SJSA1 (cell line): ENCODE results near the gene NHERF2. TPM values are rescaled to one million over a fixed set of nuclear protein-coding genes. Genes with fewer than 3 reads are reported as not detected.

Experiments
- total RNA-seq: library from RNA; depleted of rRNA; stranded (reverse); fragments of >200 nt; shearing (Covaris generic); gene quantifications from 2 replicates; pipeline ENCODE4 v1.2.3, GENCODE V29; 2014; rRNA removed

The NHERF2 gene
- total RNA-seq, 1 experiment from 2014 or later: 50.2 TPM

Other genes with a start within 250 kb of the NHERF2 start
- gene SPSB3, start 244.3 kb upstream of the NHERF2 start, total RNA-seq: 19.9 and 21.1 TPM in 2 replicates
- 117 and 127 TPM in 2 replicates for gene NUBP2, start 243.9 kb upstream of the NHERF2 start, total RNA-seq
- not detected in 2 replicates for gene IGFALS, start 233.2 kb upstream of the NHERF2 start, total RNA-seq
- 22.2 and 65.3 TPM in 2 replicates for gene HAGH, start 200.1 kb upstream of the NHERF2 start, total RNA-seq
- 38.8 and 90.3 TPM in 2 replicates for gene FAHD1, start 199.7 kb upstream of the NHERF2 start, total RNA-seq
- gene MEIOB, start 154.7 kb upstream of the NHERF2 start, total RNA-seq: not detected in 2 replicates
- gene HS3ST6, start 108.5 kb upstream of the NHERF2 start, total RNA-seq: not detected in 2 replicates
- 13.9 and 21.3 TPM in 2 replicates for gene MSRB1, start 83.7 kb upstream of the NHERF2 start, total RNA-seq
- gene RPL3L, start 72.2 kb upstream of the NHERF2 start, total RNA-seq: not detected in 2 replicates
- gene NDUFB10, start 67.4 kb upstream of the NHERF2 start, total RNA-seq: 273 and 292 TPM in 2 replicates
- 2,199 and 2,611 TPM in 2 replicates for gene RPS2, start 62.1 kb upstream of the NHERF2 start, total RNA-seq
- not detected in 2 replicates for gene RNF151, start 60.0 kb upstream of the NHERF2 start, total RNA-seq
- 68.0 and 156 TPM in 2 replicates for gene TBL3, start 54.8 kb upstream of the NHERF2 start, total RNA-seq
- 0.16 TPM in 1 of 2 replicates, not detected in the other for gene NOXO1, start 45.4 kb upstream of the NHERF2 start, total RNA-seq
- gene GFER, start 42.7 kb upstream of the NHERF2 start, total RNA-seq: 26.9 and 31.8 TPM in 2 replicates
- gene SYNGR3, start 36.9 kb upstream of the NHERF2 start, total RNA-seq: 1.8 and 7.3 TPM in 2 replicates
- 13.5 and 20.4 TPM in 2 replicates for gene ZNF598, start 17.1 kb upstream of the NHERF2 start, total RNA-seq
- gene NPW, start 7.1 kb upstream of the NHERF2 start, total RNA-seq: not detected in 2 replicates
- 33.9 and 59.3 TPM in 2 replicates for gene NTHL1, start 20.9 kb downstream of the NHERF2 start, total RNA-seq
- gene TSC2, start 21.1 kb downstream of the NHERF2 start, total RNA-seq: 36.9 and 51.9 TPM in 2 replicates
- 60.4 and 97.9 TPM in 2 replicates for gene PKD1, start 109.0 kb downstream of the NHERF2 start, total RNA-seq
- 0.16 TPM in 1 of 2 replicates, not detected in the other for gene RAB26, start 121.7 kb downstream of the NHERF2 start, total RNA-seq
- gene TRAF7, start 128.9 kb downstream of the NHERF2 start, total RNA-seq: 26.4 and 39.5 TPM in 2 replicates
- not detected in 2 replicates for gene CASKIN1, start 169.7 kb downstream of the NHERF2 start, total RNA-seq
- 25.3 and 34.1 TPM in 2 replicates for gene MLST8, start 178.6 kb downstream of the NHERF2 start, total RNA-seq
- gene BRICD5, start 184.0 kb downstream of the NHERF2 start, total RNA-seq: 0.88 and 4.6 TPM in 2 replicates
- gene PGP, start 187.9 kb downstream of the NHERF2 start, total RNA-seq: 37.8 and 47.1 TPM in 2 replicates
- gene E4F1, start 196.7 kb downstream of the NHERF2 start, total RNA-seq: 44.7 and 47.6 TPM in 2 replicates
- 1.4 TPM in 2 replicates for gene DNASE1L2, start 209.5 kb downstream of the NHERF2 start, total RNA-seq
- gene ECI1, start 224.7 kb downstream of the NHERF2 start, total RNA-seq: 80.2 and 93.3 TPM in 2 replicates
- gene RNPS1, start 241.2 kb downstream of the NHERF2 start, total RNA-seq: 122 and 164 TPM in 2 replicates